Measurements from ENCODE around the gene POLR2L.

POLR2L gene

DNA sequence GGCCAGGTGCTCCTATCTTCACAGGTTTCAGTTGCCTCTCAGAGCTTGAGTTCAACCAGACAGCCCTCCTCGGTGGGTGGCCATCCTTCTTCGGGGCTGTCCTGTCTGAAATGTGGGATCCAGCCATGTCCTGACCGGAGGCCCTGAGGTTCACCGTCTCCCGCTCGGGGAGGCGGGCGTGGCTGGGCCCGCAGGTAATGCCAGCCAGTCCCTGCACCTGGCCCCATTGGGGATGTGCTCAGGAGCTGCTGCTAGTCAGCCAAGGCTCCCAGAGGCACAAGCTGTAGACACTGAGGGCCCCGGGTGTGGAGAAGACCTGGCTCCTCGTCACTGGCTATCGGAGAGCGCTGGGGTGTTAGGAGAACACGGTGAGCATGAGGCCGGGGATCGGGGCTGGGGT is 32.9 kb upstream of the POLR2L start:
- ATAC-seq: no peak
- H3K36me3 Mint-ChIP-seq: peaks cover 47% of the 10 kb centered on the region

GRCh38 chr11:873706-874105 is 31.4 kb upstream of the POLR2L start:
- ATAC-seq: no peak
- Mint-ChIP-seq H3K27me3 (no peaks in the 10 kb centered on the region), H3K36me3 (peaks cover 38% of the 10 kb centered on the region), H3K4me3 (no peak overlapping the region), H3K9me3 (no peaks in the 10 kb centered on the region), H3K27ac (no peak overlapping the region), H3K4me1 (no peaks in the 10 kb centered on the region)

More for the DNA sequence above, 32.9 kb upstream of the POLR2L start:
- no peak overlapping the region for H3K4me3 Mint-ChIP-seq
- no peak overlapping the region for H3K27ac Mint-ChIP-seq
- no peaks in the 10 kb centered on the region for H3K9me3 Mint-ChIP-seq
- H3K27me3 Mint-ChIP-seq: no peaks in the 10 kb centered on the region
- no peaks in the 10 kb centered on the region for H3K4me1 Mint-ChIP-seq

DNA sequence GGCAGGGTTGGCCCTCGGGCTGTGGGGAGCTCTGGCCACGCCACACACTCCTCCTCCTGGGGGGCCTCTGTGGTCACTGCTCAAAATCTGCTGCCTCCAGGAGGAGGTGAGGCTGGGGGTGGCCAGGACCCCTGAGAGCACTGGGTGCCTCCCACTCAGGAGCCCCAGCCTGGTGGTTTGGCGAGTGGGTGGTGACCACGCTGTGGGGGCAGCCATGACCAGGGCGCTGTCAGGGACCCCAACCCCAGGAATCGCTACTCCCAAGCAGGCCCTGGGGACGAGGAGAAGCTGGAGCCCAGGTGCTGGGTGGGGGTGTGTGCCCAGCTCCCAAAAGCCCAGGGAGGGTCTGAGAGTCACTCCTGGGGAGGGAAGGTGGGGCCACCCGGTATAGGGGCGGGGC is 30.5 kb upstream of the POLR2L start:
- H3K27me3 Mint-ChIP-seq: no peaks in the 10 kb centered on the region
- ATAC-seq: no peak
- H3K4me3 Mint-ChIP-seq: no peak overlapping the region
- H3K36me3 Mint-ChIP-seq: peaks cover 33% of the 10 kb centered on the region
- H3K9me3 Mint-ChIP-seq: no peaks in the 10 kb centered on the region
- H3K4me1 Mint-ChIP-seq: no peaks in the 10 kb centered on the region
- no peak overlapping the region for H3K27ac Mint-ChIP-seq

DNA sequence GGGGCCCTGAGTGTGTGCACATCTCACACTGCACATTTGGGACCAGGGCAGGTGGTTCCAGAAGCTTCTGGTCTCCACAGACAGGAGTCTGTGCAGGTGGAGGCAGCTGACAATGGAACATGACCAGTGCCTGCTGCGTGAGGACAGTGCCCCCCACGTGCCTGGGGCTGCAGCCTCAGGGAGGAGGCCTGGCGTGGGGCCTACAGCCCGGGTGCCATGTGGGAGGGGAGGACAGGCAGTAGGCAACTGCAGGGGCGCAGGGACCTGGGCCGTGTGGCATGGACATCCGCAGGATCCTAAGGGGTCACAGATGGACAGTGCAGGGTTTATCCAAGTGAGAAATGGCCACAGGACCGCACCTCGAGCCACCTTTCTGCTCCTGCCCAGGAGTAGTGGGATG is 29.1 kb upstream of the POLR2L start:
- ATAC-seq: no peak
- peaks cover 27% of the 10 kb centered on the region for H3K36me3 Mint-ChIP-seq
- no peaks in the 10 kb centered on the region for H3K27me3 Mint-ChIP-seq
- H3K4me1 Mint-ChIP-seq: no peaks in the 10 kb centered on the region
- H3K4me3 Mint-ChIP-seq: no peak overlapping the region
- no peak overlapping the region for H3K27ac Mint-ChIP-seq
- no peaks in the 10 kb centered on the region for H3K9me3 Mint-ChIP-seq

- Mint-ChIP-seq H3K36me3 (peaks cover 21% of the 10 kb centered on the region), H3K9me3 (no peaks in the 10 kb centered on the region), H3K4me3 (no peak overlapping the region), H3K27me3 (no peaks in the 10 kb centered on the region), H3K27ac (no peak overlapping the region), H3K4me1 (no peaks in the 10 kb centered on the region)
- ATAC-seq: no peak
Measured at GRCh38 chr11:870418-870817, 28.1 kb upstream of the POLR2L start.

GRCh38 chr11:870127-870413 is 27.7 kb upstream of the POLR2L start:
- H3K36me3 Mint-ChIP-seq: peaks cover 18% of the 10 kb centered on the region
- no peaks in the 10 kb centered on the region for H3K27me3 Mint-ChIP-seq
- no peak overlapping the region for H3K27ac Mint-ChIP-seq
- H3K4me3 Mint-ChIP-seq: no peak overlapping the region
- ATAC-seq: no peak
- no peaks in the 10 kb centered on the region for H3K9me3 Mint-ChIP-seq
- H3K4me1 Mint-ChIP-seq: no peaks in the 10 kb centered on the region

- no peaks in the 10 kb centered on the region for H3K27me3 Mint-ChIP-seq
- ATAC-seq: no peak
- H3K9me3 Mint-ChIP-seq: no peaks in the 10 kb centered on the region
- no peak overlapping the region for H3K4me3 Mint-ChIP-seq
- H3K4me1 Mint-ChIP-seq: no peaks in the 10 kb centered on the region
- H3K36me3 Mint-ChIP-seq: peaks cover 15% of the 10 kb centered on the region
- H3K27ac Mint-ChIP-seq: no peak overlapping the region
Measured at GRCh38 chr11:869399-870126, 27.2 kb upstream of the POLR2L start.

DNA sequence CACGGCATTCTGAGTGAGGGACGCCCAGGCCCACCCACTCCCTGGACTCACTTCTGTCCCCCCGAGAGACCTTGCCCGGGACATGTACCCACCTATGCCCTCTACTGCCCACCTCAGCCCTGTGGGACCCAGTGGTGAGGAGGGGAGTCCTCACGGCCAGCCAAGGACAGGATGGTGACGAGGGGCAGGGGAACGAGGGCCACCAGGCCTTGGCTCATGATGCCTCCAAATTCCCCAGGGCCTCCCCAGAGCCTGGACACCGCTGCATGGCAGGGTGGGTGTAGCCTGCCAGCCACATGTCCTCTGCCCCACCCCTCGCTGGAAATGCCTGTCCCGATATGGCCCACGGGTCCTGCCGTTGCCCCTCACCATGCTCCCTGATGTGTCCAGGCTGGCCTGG is 26.5 kb upstream of the POLR2L start:
- Mint-ChIP-seq H3K27ac (no peak overlapping the region), H3K4me1 (no peaks in the 10 kb centered on the region), H3K36me3 (peaks cover 9% of the 10 kb centered on the region), H3K9me3 (no peaks in the 10 kb centered on the region), H3K27me3 (no peaks in the 10 kb centered on the region), H3K4me3 (no peak overlapping the region)
- ATAC-seq: no peak

GRCh38 chr11:868394-868793 is 26.1 kb upstream of the POLR2L start:
- Mint-ChIP-seq H3K4me1 (no peaks in the 10 kb centered on the region), H3K36me3 (peaks cover 5% of the 10 kb centered on the region), H3K27me3 (no peaks in the 10 kb centered on the region), H3K9me3 (no peaks in the 10 kb centered on the region), H3K27ac (no peak overlapping the region), H3K4me3 (no peak overlapping the region)
- no peak for ATAC-seq

DNA sequence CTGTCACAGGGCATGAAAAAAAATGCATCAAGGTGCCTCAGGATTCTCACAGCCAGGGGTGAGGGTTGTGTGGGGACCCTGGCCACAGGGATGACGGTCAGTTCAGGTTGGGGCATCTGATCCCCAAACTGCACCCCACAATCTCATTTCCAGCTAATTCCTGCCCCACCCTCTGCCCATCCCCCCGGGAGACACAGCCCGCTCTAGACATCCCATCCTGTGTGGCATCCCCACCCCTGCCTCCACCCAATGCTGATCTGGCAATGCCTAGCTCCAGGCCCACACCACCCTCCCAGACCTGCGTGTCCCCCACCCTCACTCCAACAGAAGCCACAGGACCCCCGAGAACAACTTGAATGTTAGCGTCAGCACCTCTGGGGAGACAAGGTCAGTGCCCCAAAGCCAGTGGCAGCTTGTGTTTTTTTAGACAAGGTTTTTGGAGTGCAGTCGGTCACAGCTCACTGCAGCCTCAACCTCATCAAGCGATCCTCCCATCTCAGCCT is 25.6 kb upstream of the POLR2L start:
- no peaks in the 10 kb centered on the region for H3K27me3 Mint-ChIP-seq
- no peaks in the 10 kb centered on the region for H3K9me3 Mint-ChIP-seq
- no peaks in the 10 kb centered on the region for H3K4me1 Mint-ChIP-seq
- H3K4me3 Mint-ChIP-seq: no peak overlapping the region
- H3K27ac Mint-ChIP-seq: no peak overlapping the region
- no peak for ATAC-seq
- no peaks in the 10 kb centered on the region for H3K36me3 Mint-ChIP-seq

- Mint-ChIP-seq H3K4me3 (no peak overlapping the region), H3K27me3 (peaks cover 6% of the 10 kb centered on the region), H3K36me3 (no peaks in the 10 kb centered on the region), H3K27ac (no peak overlapping the region), H3K9me3 (no peaks in the 10 kb centered on the region), H3K4me1 (no peaks in the 10 kb centered on the region)
- ATAC-seq: no peak
Measured at GRCh38 chr11:866481-866880, 24.2 kb upstream of the POLR2L start.

- no peaks in the 10 kb centered on the region for H3K36me3 Mint-ChIP-seq
- ATAC-seq: no peak
Measured at GRCh38 chr11:865462-866430, 23.4 kb upstream of the POLR2L start.

GRCh38 chr11:864898-865297 is 22.6 kb upstream of the POLR2L start:
- ATAC-seq: no peak
- Mint-ChIP-seq H3K9me3 (no peaks in the 10 kb centered on the region), H3K36me3 (no peaks in the 10 kb centered on the region), H3K4me1 (no peaks in the 10 kb centered on the region), H3K27me3 (peaks cover 22% of the 10 kb centered on the region), H3K4me3 (no peak overlapping the region), H3K27ac (no peak overlapping the region)

More at GRCh38 chr11:865462-866430, 23.4 kb upstream of the POLR2L start:
- no peak overlapping the region for H3K27ac Mint-ChIP-seq
- H3K4me3 Mint-ChIP-seq: no peak overlapping the region
- H3K9me3 Mint-ChIP-seq: no peaks in the 10 kb centered on the region
- H3K27me3 Mint-ChIP-seq: peaks cover 13% of the 10 kb centered on the region
- no peaks in the 10 kb centered on the region for H3K4me1 Mint-ChIP-seq

DNA sequence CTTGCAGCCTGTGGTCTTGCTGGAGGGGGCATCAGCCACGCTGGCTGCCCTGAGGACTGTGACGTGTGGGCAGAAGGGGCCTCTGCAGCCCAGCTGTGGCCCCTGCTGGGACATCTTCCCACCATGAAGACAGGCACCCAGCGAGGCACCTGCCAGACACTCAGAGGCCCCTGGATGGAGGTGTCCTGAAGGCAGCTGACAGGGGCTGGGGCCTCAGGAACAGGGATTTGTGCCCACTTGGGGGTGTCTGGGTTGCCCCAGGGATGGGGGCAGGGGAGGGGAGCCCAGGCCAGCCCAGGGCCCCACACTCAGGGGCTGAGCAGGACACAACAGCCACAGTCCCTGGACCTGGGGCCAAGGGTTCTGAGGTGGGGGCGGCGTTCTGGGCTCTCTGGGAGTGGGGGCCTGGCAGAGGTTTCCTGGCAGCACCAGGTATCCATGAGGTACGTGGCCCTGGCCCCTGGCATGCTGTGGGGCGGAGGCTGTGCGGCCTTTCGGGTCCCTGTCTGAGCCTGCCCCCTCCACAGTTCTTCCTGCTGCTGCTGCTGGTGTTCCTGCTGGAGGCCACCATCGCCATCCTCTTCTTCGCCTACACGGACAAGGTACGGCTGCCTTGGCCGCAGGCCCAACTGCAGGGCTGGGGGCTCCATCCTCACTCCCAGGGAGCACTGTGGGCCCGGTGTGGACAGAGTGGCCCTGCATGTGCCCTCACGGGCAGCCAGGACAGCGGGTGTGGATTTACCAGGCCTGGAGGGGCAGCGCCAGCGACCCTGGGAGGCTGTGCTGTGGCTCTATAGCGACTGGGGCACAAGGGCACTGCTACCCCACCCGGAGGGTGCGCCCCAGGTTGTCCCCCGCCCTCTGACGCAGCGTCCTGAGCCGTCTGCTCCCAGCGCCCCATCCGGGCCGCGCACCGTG is 21.8 kb upstream of the POLR2L start:
- Mint-ChIP-seq H3K9me3 (no peaks in the 10 kb centered on the region), H3K4me3 (no peak overlapping the region), H3K27ac (no peak overlapping the region), H3K27me3 (peaks cover 29% of the 10 kb centered on the region), H3K36me3 (no peaks in the 10 kb centered on the region), H3K4me1 (no peaks in the 10 kb centered on the region)
- no peak for ATAC-seq
